HepG2 (cell line): ENCODE measurements around the gene MYH9. TPM values are rescaled to one million over a fixed set of nuclear protein-coding genes. Genes with fewer than 3 reads are reported as not detected.

Source experiments
- ATAC-seq: fragments of 200-7000 bp; cut with Tn5 transposase; 3 replicates; pipeline ENCODE4 v1.9.1; 2020; ENCODE audit warnings: mild to moderate bottlenecking, moderate library complexity
- BruUV-seq: library from RNA; stranded (reverse); fragments of 400-500 nt; replicated peaks from 2 replicates; lab custom pipeline; 2021; lab: Mats Ljungman, UMichigan
- CTCF ChIA-PET: fragments of 300-600 bp; formaldehyde crosslinking; extraction: SDS; loops from one replicate; lab custom pipeline; 2021; ENCODE audit warnings: low total read pairs, inconsistent platforms, low intra/inter-chr PET ratio; lab: Yijun Ruan, JAX
- POLR2A ChIA-PET: fragments of 350-600 bp; sonication (Branson Sonifier 250); formaldehyde crosslinking; loops from one replicate; lab custom pipeline; 2020; ENCODE audit warnings: antibody characterized with exemption, inconsistent platforms; lab: Yijun Ruan, JAX
- DNase-seq: peaks from one replicate; pipeline ENCODE4 v3.0.0-alpha.2; 2015; ENCODE audit warnings: low spot score
- FAIRE-seq: peaks from 3 replicates; lab custom pipeline; 2011; peaks lifted over from hg19 to GRCh38; lab: Jason Lieb, UNC
- H2AFZ ChIP-seq: one replicate; pipeline ENCODE4 v1.6.1; 2011; ENCODE audit warnings: low read length, inconsistent platforms
- H3K27ac ChIP-seq: fragments of 300-600 bp; 3 replicates; pipeline ENCODE4 v1.8.0; 2011; ENCODE audit warnings: mixed run types, mild to moderate bottlenecking, mixed read lengths, low read length, inconsistent platforms; ENCODE audit not compliant: insufficient read depth; ENCODE audit errors: extremely low read length
- H3K27me3 ChIP-seq, 2 experiments: fragments of 200-600 bp in 1 of 2; 2 replicates in 1 of 2; 3 replicates in 1 of 2; pipeline versions ENCODE4 v1.6.0 to v1.8.0; 2011; ENCODE audit warnings: low read length in 2 of 2, mild to moderate bottlenecking in 2 of 2, moderate library complexity in 2 of 2, inconsistent platforms in 1 of 2; ENCODE audit not compliant: insufficient read depth in 2 of 2, control insufficient read depth in 1 of 2
- H3K36me3 ChIP-seq, 2 experiments: fragments of 200-600 bp in 1 of 2; replicated peaks in 1 of 2; 2 replicates in 1 of 2; 3 replicates in 1 of 2; pipeline versions ENCODE4 v1.5.1 to v1.8.0; 2011; ENCODE audit warnings: low read length in 2 of 2, inconsistent platforms in 1 of 2; ENCODE audit not compliant: insufficient read depth in 2 of 2, control insufficient read depth in 1 of 2
- H3K4me1 ChIP-seq: 2 replicates; pipeline ENCODE4 v1.5.1; 2012; ENCODE audit warnings: low read length, inconsistent platforms; ENCODE audit not compliant: insufficient read depth
- H3K4me2 ChIP-seq: 2 replicates; pipeline ENCODE4 v1.6.0; 2011; ENCODE audit warnings: low read depth, low read length, inconsistent platforms
- H3K4me3 ChIP-seq, 3 experiments: fragments of 200-600 bp in 1 of 3; sonication (generic), shearing (Covaris generic) in 1 of 3; replicated peaks in 1 of 3; 2 replicates each; pipeline ENCODE4 v1.5.1; 2011 to 2016; ENCODE audit warnings: low read length in 3 of 3, inconsistent platforms in 2 of 3, low read depth in 2 of 3, mild to moderate bottlenecking in 2 of 3, control low read depth in 1 of 3, mixed read lengths in 1 of 3; ENCODE audit not compliant: insufficient read depth in 1 of 3
- H3K79me2 ChIP-seq: one replicate; pipeline ENCODE4 v1.6.1; 2011; ENCODE audit warnings: low read length, inconsistent platforms; ENCODE audit not compliant: insufficient read depth
- H3K9ac ChIP-seq: 2 replicates; pipeline ENCODE4 v1.6.0; 2011; ENCODE audit warnings: mild to moderate bottlenecking, low read depth, low read length, inconsistent platforms; ENCODE audit not compliant: insufficient read depth
- H3K9me3 ChIP-seq: 2 replicates; pipeline ENCODE4 v1.5.1; 2012; ENCODE audit warnings: mild to moderate bottlenecking, low read length
- H4K20me1 ChIP-seq: 2 replicates; pipeline ENCODE4 v1.6.0; 2011; ENCODE audit warnings: inconsistent platforms, mild to moderate bottlenecking, low read length, moderate library complexity; ENCODE audit not compliant: insufficient read depth
- AGO2 ChIP-seq: fragments of 200-400 bp; formaldehyde crosslinking; optimal IDR thresholded peaks from 2 replicates; pipeline ENCODE3; 2017; ENCODE audit warnings: mild to moderate bottlenecking, low read depth, low read length, moderate library complexity
- GPN1 ChIP-seq: sonication (generic); formaldehyde crosslinking; IDR thresholded peaks from 2 replicates; pipeline ENCODE4 v1.5.1; 2020; ENCODE audit warnings: missing genetic modification reagents, borderline replicate concordance
- ZFP1 ChIP-seq: IDR thresholded peaks from 2 replicates; pipeline ENCODE4 v1.6.1; 2016
- ZNF549 ChIP-seq: sonication (generic); formaldehyde crosslinking; IDR thresholded peaks from 2 replicates; pipeline ENCODE4 v1.5.0; 2020; ENCODE audit warnings: missing genetic modification reagents
- WGBS: methylation state at CpG from one replicate; pipeline ENCODE4 v1.1.6; 2017; ENCODE audit warnings: low lambda C conversion rate; 5-methylcytosine and 5-hydroxymethylcytosine counted together
- in situ Hi-C: cut with HindIII; loops from 2 replicates; pipeline ENCODE4 v1.10.0; 2017; ENCODE audit warnings: low pct_unique_long_range_greater_than_20kb; ENCODE audit not compliant: extremely low pct_ligation_motif_present
- intact Hi-C: fragments of 100-400 bp; cut with micrococcal nuclease; formaldehyde crosslinking; loops from one replicate; pipeline ENCODE4 v1.10.0; 2022; ENCODE audit not compliant: unreplicated experiment
- polyA plus RNA-seq, 8 experiments: library from polyadenylated mRNA; depleted of rRNA in 3 of 8; stranded (reverse) in 7 of 8; unstranded in 1 of 8; fragments of >200 nt; fragmentation: Illumina TruSeq in 4 of 8; extraction: Trizol in 4 of 8; gene quantifications; 2 replicates each; pipeline versions ENCODE4 v1.2.1 to v1.2.3, GENCODE V29; 2011 to 2016; ENCODE audit warnings: low read depth in 4 of 8, missing spikeins in 1 of 8, mixed read lengths in 1 of 8; ENCODE audit not compliant: insufficient read depth in 1 of 8
- total RNA-seq, 5 experiments: library from RNA; depleted of rRNA; stranded (reverse); fragments of >200 nt; fragmentation: Illumina TruSeq; extraction: Trizol; gene quantifications; 2 replicates each; pipeline ENCODE4 v1.2.3, GENCODE V29; 2016; ENCODE audit warnings: low read depth in 1 of 5
- TF ChIP-seq, protein P1 (sequence below): IDR thresholded peaks from 2 replicates; pipeline ENCODE4 v1.6.1; 2012; ENCODE audit warnings: low read length, improper control_type of control experiment
- TF ChIP-seq, protein P2 (sequence below), 2 experiments: sonication (generic) in 1 of 2; formaldehyde crosslinking in 1 of 2; IDR thresholded peaks; 2 replicates each; pipeline versions ENCODE4 v1.6.1 to v1.9.0; 2014 to 2022; ENCODE audit warnings: antibody characterized with exemption in 1 of 2, borderline replicate concordance in 1 of 2, inconsistent platforms in 1 of 2, low read depth in 1 of 2, missing genetic modification reagents in 1 of 2
- TF ChIP-seq, protein P3 (sequence below): sonication (generic); formaldehyde crosslinking; conservative IDR thresholded peaks from 2 replicates; pipeline ENCODE4 v1.5.0; 2020; ENCODE audit warnings: missing genetic modification reagents

MYH9 gene
- total and polyA plus RNA-seq, 2 of the 13 experiments (the other 11 are each of a cell fraction or from before 2014, with no cell fraction given): 50.7 to 98.5 TPM

DNA sequence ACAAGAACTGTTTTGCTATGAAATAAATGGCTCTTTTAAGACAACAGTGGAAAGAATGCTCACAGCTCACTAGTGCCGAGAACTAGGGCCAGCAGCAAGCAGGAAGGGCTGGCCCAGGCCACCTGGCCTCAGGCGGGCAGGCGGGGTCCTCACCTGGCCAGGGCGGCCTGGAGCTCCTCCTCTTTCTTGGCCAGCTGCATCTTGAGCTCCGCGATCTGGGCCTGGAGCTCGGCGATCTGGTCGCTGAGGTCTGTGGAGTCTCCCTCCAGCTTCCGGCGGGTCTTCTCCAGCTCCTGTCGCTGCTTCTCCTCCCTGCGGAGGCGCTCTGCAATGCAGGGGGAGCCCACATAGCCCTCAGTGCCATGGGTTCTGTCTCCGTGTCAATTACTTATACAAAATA is 91.1 kb downstream of the MYH9 start:
- no peak overlapping the region for H3K4me3 ChIP-seq
- FAIRE-seq: no peak
- H3K9me3 ChIP-seq: no peaks in the 10 kb centered on the region
- CTCF ChIA-PET: no interaction called here
- no peaks in the 10 kb centered on the region for H4K20me1 ChIP-seq
- no peak overlapping the region for H2AFZ ChIP-seq
- POLR2A ChIA-PET: no interaction called here
- peaks cover 78 to 100% of the 10 kb centered on the region in 2 experiments for H3K36me3 ChIP-seq
- no peaks in the 10 kb centered on the region for H3K79me2 ChIP-seq
- in situ Hi-C loops: no loop called here
- no peaks in the 10 kb centered on the region for H3K4me1 ChIP-seq
- H3K27ac ChIP-seq: no peak overlapping the region
- no peak overlapping the region for H3K9ac ChIP-seq
- ATAC-seq: no peak
- no peak for DNase-seq
- no peaks in the 10 kb centered on the region for H3K27me3 ChIP-seq
- BruUV-seq: no TSS peak
- WGBS: 100% methylated on average over 2 of the region's 15 CpGs
- intact Hi-C loops: no loop called here
- TF ChIP-seq GPN1: no peak
- peak; percentile 29 for TF ChIP-seq AGO2
- TF ChIP-seq, all 625 proteins: peak for 1
- H3K4me2 ChIP-seq: no peak overlapping the region

DNA sequence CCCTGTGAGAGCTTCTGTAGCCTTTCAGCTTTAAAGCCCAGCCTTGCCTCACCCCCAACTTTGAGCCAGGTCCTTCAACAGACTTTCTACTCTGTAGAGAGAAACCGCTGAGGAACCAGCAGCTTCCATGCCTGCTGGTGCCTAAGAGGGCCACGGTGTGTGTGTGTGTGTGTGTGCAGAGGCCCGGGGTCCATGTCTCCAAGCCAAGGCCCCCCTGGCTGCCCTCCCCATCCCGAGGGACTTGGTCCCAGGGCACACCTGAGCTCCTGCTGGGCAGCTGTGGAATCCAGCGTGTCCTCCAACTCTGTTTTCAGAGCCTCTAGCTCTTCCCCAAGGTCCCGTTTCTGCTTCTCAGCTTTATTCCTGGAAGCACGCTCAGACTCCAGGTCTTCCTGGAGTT is 92.5 kb downstream of the MYH9 start:
- Histone ChIP-seq H3K9me3 (no peaks in the 10 kb centered on the region), H4K20me1 (no peaks in the 10 kb centered on the region), H3K9ac (no peak overlapping the region), H3K27me3 (no peaks in the 10 kb centered on the region), H3K79me2 (no peaks in the 10 kb centered on the region), H3K36me3 (peaks cover 70 to 87% of the 10 kb centered on the region in 2 experiments), H3K4me1 (no peaks in the 10 kb centered on the region), H3K4me2 (no peak overlapping the region), H3K27ac (no peak overlapping the region), H3K4me3 (no peak overlapping the region), H2AFZ (no peak overlapping the region)
- in situ Hi-C loops: no loop called here
- BruUV-seq: no TSS peak
- ATAC-seq: no peak
- POLR2A ChIA-PET: no interaction called here
- CTCF ChIA-PET: no interaction called here
- DNase-seq: no peak
- TF ChIP-seq, protein P1, sequence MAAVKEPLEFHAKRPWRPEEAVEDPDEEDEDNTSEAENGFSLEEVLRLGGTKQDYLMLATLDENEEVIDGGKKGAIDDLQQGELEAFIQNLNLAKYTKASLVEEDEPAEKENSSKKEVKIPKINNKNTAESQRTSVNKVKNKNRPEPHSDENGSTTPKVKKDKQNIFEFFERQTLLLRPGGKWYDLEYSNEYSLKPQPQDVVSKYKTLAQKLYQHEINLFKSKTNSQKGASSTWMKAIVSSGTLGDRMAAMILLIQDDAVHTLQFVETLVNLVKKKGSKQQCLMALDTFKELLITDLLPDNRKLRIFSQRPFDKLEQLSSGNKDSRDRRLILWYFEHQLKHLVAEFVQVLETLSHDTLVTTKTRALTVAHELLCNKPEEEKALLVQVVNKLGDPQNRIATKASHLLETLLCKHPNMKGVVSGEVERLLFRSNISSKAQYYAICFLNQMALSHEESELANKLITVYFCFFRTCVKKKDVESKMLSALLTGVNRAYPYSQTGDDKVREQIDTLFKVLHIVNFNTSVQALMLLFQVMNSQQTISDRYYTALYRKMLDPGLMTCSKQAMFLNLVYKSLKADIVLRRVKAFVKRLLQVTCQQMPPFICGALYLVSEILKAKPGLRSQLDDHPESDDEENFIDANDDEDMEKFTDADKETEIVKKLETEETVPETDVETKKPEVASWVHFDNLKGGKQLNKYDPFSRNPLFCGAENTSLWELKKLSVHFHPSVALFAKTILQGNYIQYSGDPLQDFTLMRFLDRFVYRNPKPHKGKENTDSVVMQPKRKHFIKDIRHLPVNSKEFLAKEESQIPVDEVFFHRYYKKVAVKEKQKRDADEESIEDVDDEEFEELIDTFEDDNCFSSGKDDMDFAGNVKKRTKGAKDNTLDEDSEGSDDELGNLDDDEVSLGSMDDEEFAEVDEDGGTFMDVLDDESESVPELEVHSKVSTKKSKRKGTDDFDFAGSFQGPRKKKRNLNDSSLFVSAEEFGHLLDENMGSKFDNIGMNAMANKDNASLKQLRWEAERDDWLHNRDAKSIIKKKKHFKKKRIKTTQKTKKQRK: no peak
- TF ChIP-seq ZNF549 (CRISPR knock-in tag) (no peak), ZFP1 (CRISPR knock-in tag) (no peak), AGO2 (peak; percentile 23)
- TF ChIP-seq, protein P2, sequence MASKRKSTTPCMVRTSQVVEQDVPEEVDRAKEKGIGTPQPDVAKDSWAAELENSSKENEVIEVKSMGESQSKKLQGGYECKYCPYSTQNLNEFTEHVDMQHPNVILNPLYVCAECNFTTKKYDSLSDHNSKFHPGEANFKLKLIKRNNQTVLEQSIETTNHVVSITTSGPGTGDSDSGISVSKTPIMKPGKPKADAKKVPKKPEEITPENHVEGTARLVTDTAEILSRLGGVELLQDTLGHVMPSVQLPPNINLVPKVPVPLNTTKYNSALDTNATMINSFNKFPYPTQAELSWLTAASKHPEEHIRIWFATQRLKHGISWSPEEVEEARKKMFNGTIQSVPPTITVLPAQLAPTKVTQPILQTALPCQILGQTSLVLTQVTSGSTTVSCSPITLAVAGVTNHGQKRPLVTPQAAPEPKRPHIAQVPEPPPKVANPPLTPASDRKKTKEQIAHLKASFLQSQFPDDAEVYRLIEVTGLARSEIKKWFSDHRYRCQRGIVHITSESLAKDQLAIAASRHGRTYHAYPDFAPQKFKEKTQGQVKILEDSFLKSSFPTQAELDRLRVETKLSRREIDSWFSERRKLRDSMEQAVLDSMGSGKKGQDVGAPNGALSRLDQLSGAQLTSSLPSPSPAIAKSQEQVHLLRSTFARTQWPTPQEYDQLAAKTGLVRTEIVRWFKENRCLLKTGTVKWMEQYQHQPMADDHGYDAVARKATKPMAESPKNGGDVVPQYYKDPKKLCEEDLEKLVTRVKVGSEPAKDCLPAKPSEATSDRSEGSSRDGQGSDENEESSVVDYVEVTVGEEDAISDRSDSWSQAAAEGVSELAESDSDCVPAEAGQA (IDR thresholded peaks at IDR 0.05; ENCODE audit: low read depth): no peak
- TF ChIP-seq, protein P2 (CRISPR knock-in tag; IDR thresholded peaks at IDR 0.05; ENCODE audit: borderline replicate concordance): no peak
- TF ChIP-seq, protein P3, sequence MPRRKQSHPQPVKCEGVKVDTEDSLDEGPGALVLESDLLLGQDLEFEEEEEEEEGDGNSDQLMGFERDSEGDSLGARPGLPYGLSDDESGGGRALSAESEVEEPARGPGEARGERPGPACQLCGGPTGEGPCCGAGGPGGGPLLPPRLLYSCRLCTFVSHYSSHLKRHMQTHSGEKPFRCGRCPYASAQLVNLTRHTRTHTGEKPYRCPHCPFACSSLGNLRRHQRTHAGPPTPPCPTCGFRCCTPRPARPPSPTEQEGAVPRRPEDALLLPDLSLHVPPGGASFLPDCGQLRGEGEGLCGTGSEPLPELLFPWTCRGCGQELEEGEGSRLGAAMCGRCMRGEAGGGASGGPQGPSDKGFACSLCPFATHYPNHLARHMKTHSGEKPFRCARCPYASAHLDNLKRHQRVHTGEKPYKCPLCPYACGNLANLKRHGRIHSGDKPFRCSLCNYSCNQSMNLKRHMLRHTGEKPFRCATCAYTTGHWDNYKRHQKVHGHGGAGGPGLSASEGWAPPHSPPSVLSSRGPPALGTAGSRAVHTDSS (CRISPR knock-in tag): no peak
- no peak for FAIRE-seq
- intact Hi-C loops: no loop called here
- 93% methylated on average over 4 of the region's 7 CpGs for WGBS
